CD8-positive, alpha-beta memory T cell (primary cell): ENCODE measurements around the gene FES. TPM values are rescaled to one million over a fixed set of nuclear protein-coding genes. Genes with fewer than 3 reads are reported as not detected.

Experiments used
- CTCF ChIA-PET: fragments of 350-600 bp; sonication (Branson Sonifier 250); formaldehyde crosslinking; loops from one replicate; lab custom pipeline; 2021; ENCODE audit warnings: antibody characterized with exemption; lab: Charles Lee
- POLR2A ChIA-PET: fragments of 350-600 bp; sonication (Branson Sonifier 250); formaldehyde crosslinking; loops from one replicate; lab custom pipeline; 2021; ENCODE audit warnings: antibody characterized with exemption; lab: Charles Lee
- DNase-seq, 5 donors: peaks; one replicate each; pipeline versions ENCODE4 v3.0.0 to v3.0.0-alpha.2; 2020 to 2022; ENCODE audit warnings: mixed read lengths in 1 of 5
- H3K27ac ChIP-seq: one replicate; pipeline ENCODE4 v1.7.0; 2013; ENCODE audit warnings: low read depth, mild to moderate bottlenecking, low read length, moderate library complexity
- H3K27me3 ChIP-seq: 2 replicates; pipeline ENCODE4 v1.7.0; 2013; ENCODE audit warnings: low read length, mild to moderate bottlenecking; ENCODE audit not compliant: insufficient read depth, poor library complexity, severe bottlenecking
- H3K36me3 ChIP-seq: 2 replicates; pipeline ENCODE4 v1.7.0; 2013; ENCODE audit warnings: mild to moderate bottlenecking, low read length, moderate library complexity; ENCODE audit not compliant: insufficient read depth
- H3K4me1 ChIP-seq: 2 replicates; pipeline ENCODE4 v1.7.0; 2013; ENCODE audit warnings: mild to moderate bottlenecking, low read length, moderate library complexity; ENCODE audit not compliant: insufficient read depth
- H3K4me3 ChIP-seq: 2 replicates; pipeline ENCODE4 v1.7.0; 2013; ENCODE audit warnings: mild to moderate bottlenecking, low read length
- H3K9me3 ChIP-seq: 2 replicates; pipeline ENCODE4 v1.7.0; 2013; ENCODE audit warnings: mild to moderate bottlenecking, low read length
- H3K27ac Mint-ChIP-seq, 8 donors: one replicate each; pipeline ENCODE4 v1.8.0; 2020 to 2021; ENCODE audit warnings: mixed read lengths in 8 of 8, mild to moderate bottlenecking in 6 of 8, inconsistent platforms in 3 of 8, moderate library complexity in 3 of 8
- H3K27me3 Mint-ChIP-seq, 2 donors: one replicate each; pipeline ENCODE4 v1.8.0; 2020 to 2021; ENCODE audit warnings: mixed read lengths in 2 of 2, mild to moderate bottlenecking in 1 of 2, moderate library complexity in 1 of 2
- H3K36me3 Mint-ChIP-seq, 3 donors: one replicate each; pipeline ENCODE4 v1.8.0; 2020 to 2021; ENCODE audit warnings: mixed read lengths in 3 of 3, inconsistent platforms in 1 of 3, mild to moderate bottlenecking in 1 of 3
- H3K4me1 Mint-ChIP-seq, 3 donors: one replicate each; pipeline ENCODE4 v1.8.0; 2020 to 2021; ENCODE audit warnings: mixed read lengths in 3 of 3, inconsistent platforms in 1 of 3, mild to moderate bottlenecking in 1 of 3
- H3K4me3 Mint-ChIP-seq, 7 donors: one replicate each; pipeline ENCODE4 v1.8.0; 2020 to 2021; ENCODE audit warnings: mixed read lengths in 7 of 7, mild to moderate bottlenecking in 6 of 7, moderate library complexity in 4 of 7, inconsistent platforms in 2 of 7
- H3K9me3 Mint-ChIP-seq, 5 donors: one replicate each; pipeline ENCODE4 v1.8.0; 2020 to 2022; ENCODE audit warnings: mixed read lengths in 5 of 5, mild to moderate bottlenecking in 3 of 5, moderate library complexity in 2 of 5, inconsistent platforms in 1 of 5
- polyA plus RNA-seq: library from polyadenylated mRNA; unstranded; fragments of 300-500 nt; fragmentation: Illumina TruSeq; gene quantifications from one replicate; pipeline ENCODE4 v1.2.3, GENCODE V29; 2021
- total RNA-seq, 2 experiments: library from RNA; stranded (reverse); gene quantifications; one replicate each; pipeline ENCODE4 v1.2.3, GENCODE V29; 2021

FES gene
- total and polyA plus RNA-seq, 3 experiments from 2014 or later, result 0.28 to 2.6 (median 2.5) TPM

DNA sequence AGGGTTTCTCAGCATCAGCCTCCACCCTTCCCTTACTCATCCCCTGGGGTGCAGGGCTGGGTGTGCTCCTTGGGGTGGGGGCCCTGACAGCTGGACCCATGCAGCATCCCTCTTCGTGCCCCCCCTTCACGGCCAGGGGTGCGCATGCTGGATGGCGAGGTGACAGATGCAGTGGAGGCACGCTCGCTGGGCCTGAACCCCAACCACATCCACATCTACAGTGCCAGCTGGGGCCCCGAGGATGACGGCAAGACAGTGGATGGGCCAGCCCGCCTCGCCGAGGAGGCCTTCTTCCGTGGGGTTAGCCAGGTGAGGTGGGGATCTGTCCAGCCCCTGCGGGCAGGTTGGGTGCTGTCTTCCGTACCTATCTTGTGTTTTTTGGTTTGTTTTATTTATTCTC is 6.3 kb upstream of the FES start:
- CTCF ChIA-PET, result no interaction called here
- peaks cover 16% of the 10 kb centered on the region for H3K36me3 ChIP-seq
- H3K27ac Mint-ChIP-seq, result peak overlapping the region in 1 of 8 donors; percentile 9

DNA sequence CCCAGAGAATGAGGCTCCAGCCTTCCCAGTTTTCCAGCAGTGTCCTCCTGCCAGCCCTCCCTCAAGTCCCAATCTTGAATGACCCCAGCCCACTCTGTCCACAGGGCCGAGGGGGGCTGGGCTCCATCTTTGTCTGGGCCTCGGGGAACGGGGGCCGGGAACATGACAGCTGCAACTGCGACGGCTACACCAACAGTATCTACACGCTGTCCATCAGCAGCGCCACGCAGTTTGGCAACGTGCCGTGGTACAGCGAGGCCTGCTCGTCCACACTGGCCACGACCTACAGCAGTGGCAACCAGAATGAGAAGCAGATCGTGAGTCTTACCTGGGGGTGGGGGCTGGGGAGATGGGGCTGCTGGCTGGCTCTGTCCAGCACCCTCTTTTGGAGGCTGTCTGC is 5.6 kb upstream of the FES start:
- Mint-ChIP-seq H3K27ac (peak overlapping the region in 1 of 8 donors; percentile 23), H3K36me3 (peaks cover 0 to 67% (median 4%) of the 10 kb centered on the region in 3 donors)
- CTCF ChIA-PET, result no interaction called here

More for the DNA sequence above, 6.3 kb upstream of the FES start:
- Mint-ChIP-seq H3K4me1 (peaks cover 5 to 13% (median 7%) of the 10 kb centered on the region in 3 donors), H3K27me3 (no peaks in the 10 kb centered on the region), H3K36me3 (peaks cover 0 to 67% (median 4%) of the 10 kb centered on the region in 3 donors), H3K9me3 (no peaks in the 10 kb centered on the region), H3K4me3 (no peak overlapping the region)
- POLR2A ChIA-PET, result no interaction called here
- H3K4me3 ChIP-seq, result no peak overlapping the region
- no peak overlapping the region for H3K27ac ChIP-seq
- DNase-seq, result no peak
- no peaks in the 10 kb centered on the region for H3K9me3 ChIP-seq
- H3K4me1 ChIP-seq, result peaks cover 10% of the 10 kb centered on the region
- no peaks in the 10 kb centered on the region for H3K27me3 ChIP-seq

DNA sequence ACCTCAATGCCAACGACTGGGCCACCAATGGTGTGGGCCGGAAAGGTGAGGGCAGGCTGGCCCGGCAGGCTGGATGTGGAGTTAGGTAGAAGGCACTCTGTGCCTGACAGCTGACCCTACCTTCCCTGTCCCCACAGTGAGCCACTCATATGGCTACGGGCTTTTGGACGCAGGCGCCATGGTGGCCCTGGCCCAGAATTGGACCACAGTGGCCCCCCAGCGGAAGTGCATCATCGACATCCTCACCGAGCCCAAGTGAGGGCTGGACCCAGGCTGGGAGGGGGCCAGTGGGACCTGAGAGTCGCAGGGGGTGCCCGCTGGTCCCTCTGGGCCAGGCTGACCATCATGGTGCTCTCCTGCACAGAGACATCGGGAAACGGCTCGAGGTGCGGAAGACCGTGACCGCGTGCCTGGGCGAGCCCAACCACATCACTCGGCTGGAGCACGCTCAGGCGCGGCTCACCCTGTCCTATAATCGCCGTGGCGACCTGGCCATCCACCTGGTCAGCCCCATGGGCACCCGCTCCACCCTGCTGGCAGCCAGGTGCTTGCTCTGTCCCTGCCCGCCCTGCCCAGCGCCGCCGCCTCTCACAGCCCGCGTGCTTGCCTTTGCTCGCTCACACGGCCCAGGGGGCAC is 4.5 kb upstream of the FES start:
- no peak for DNase-seq
- H3K4me3 Mint-ChIP-seq, result peak overlapping the region in 1 of 7 donors; percentile 83
- Histone ChIP-seq H3K4me3 (no peak overlapping the region), H3K27me3 (no peaks in the 10 kb centered on the region), H3K4me1 (no peaks in the 10 kb centered on the region), H3K9me3 (no peaks in the 10 kb centered on the region), H3K27ac (no peak overlapping the region), H3K36me3 (peaks cover 16% of the 10 kb centered on the region)
- no peak overlapping the region for H3K27ac Mint-ChIP-seq
- H3K4me1 Mint-ChIP-seq, result peaks cover 0 to 2% (median under 1%) of the 10 kb centered on the region in 3 donors
- H3K36me3 Mint-ChIP-seq, result peaks cover 0 to 65% (median 4%) of the 10 kb centered on the region in 3 donors
- H3K9me3 Mint-ChIP-seq, result no peaks in the 10 kb centered on the region
- POLR2A ChIA-PET, result no interaction called here
- CTCF ChIA-PET, result no interaction called here
- peaks cover 0 to under 1% of the 10 kb centered on the region in 2 donors for H3K27me3 Mint-ChIP-seq

More for the DNA sequence above, 5.6 kb upstream of the FES start:
- no peak for DNase-seq
- no peak overlapping the region for H3K27ac ChIP-seq
- Mint-ChIP-seq H3K9me3 (no peaks in the 10 kb centered on the region), H3K27me3 (no peaks in the 10 kb centered on the region), H3K4me3 (no peak overlapping the region), H3K4me1 (peaks cover 0 to 7% (median under 1%) of the 10 kb centered on the region in 3 donors)
- peaks cover 16% of the 10 kb centered on the region for H3K36me3 ChIP-seq
- H3K27me3 ChIP-seq, result no peaks in the 10 kb centered on the region
- no peaks in the 10 kb centered on the region for H3K9me3 ChIP-seq
- H3K4me1 ChIP-seq, result peaks cover 3% of the 10 kb centered on the region
- POLR2A ChIA-PET, result no interaction called here
- no peak overlapping the region for H3K4me3 ChIP-seq

DNA sequence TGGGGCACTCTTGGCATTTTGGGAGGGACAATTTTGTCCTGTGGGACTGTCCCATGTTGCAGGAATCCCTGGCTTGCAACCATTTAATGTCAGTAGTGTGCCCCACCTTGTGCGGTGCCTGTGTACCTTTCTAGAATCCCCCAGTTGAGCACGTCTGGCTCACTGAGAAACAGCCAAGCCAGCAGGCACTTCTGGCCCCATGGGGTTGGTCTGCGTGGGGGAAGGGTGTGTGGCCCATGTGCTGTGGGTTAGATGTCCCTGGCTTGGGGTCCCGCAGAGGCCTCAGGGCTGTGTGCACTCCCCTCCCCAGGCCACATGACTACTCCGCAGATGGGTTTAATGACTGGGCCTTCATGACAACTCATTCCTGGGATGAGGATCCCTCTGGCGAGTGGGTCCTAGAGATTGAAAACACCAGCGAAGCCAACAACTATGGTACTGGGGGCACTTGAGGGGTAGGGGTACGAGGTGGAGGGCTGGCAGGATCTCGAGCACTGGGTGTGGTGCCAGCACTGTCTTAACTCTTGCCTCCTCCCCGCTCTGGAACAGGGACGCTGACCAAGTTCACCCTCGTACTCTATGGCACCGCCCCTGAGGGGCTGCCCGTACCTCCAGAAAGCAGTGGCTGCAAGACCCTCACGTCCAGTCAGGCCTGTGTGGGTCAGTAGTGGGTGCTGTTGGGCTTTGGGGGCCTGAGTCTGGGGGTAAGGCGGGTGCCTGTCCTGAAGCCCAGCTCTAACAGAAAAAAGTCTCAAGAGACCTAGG is 3.7 kb upstream of the FES start:
- no peaks in the 10 kb centered on the region for H3K9me3 ChIP-seq

DNA sequence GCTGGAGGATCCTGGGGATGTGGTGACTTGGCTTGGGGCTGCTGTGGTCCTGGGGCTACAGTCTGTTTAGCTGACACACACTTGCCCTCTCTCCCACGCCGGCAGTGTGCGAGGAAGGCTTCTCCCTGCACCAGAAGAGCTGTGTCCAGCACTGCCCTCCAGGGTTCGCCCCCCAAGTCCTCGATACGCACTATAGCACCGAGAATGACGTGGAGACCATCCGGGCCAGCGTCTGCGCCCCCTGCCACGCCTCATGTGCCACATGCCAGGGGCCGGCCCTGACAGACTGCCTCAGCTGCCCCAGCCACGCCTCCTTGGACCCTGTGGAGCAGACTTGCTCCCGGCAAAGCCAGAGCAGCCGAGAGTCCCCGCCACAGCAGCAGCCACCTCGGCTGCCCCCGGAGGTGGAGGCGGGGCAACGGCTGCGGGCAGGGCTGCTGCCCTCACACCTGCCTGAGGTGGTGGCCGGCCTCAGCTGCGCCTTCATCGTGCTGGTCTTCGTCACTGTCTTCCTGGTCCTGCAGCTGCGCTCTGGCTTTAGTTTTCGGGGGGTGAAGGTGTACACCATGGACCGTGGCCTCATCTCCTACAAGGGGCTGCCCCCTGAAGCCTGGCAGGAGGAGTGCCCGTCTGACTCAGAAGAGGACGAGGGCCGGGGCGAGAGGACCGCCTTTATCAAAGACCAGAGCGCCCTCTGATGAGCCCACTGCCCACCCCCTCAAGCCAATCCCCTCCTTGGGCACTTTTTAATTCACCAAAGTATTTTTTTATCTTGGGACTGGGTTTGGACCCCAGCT is 2.9 kb upstream of the FES start:
- H3K9me3 ChIP-seq, result no peaks in the 10 kb centered on the region
- H3K36me3 ChIP-seq, result peaks cover 13% of the 10 kb centered on the region
- Mint-ChIP-seq H3K27me3 (peaks cover 9% of the 10 kb centered on the region in 2 donors), H3K36me3 (peaks cover 0 to 55% (median 4%) of the 10 kb centered on the region in 3 donors), H3K4me1 (peaks cover 3 to 12% (median 4%) of the 10 kb centered on the region in 3 donors), H3K4me3 (peak overlapping the region in 1 of 7 donors; percentile 56), H3K9me3 (no peaks in the 10 kb centered on the region), H3K27ac (peak overlapping the region in 1 of 8 donors; percentile 61)
- no peak overlapping the region for H3K4me3 ChIP-seq
- DNase-seq, result no peak
- POLR2A ChIA-PET, result no interaction called here
- H3K27me3 ChIP-seq, result no peaks in the 10 kb centered on the region
- peaks cover 4% of the 10 kb centered on the region for H3K4me1 ChIP-seq
- H3K27ac ChIP-seq, result no peak overlapping the region
- CTCF ChIA-PET, result interaction anchor here (1.5 kb wide), 1 partner anchor 233 kb away, joined by 3 read pairs; no protein-coding TSS in a partner anchor

More for the DNA sequence above, 3.7 kb upstream of the FES start:
- Histone ChIP-seq H3K4me3 (no peak overlapping the region), H3K27ac (no peak overlapping the region), H3K4me1 (no peaks in the 10 kb centered on the region), H3K36me3 (peaks cover 16% of the 10 kb centered on the region), H3K27me3 (no peaks in the 10 kb centered on the region)
- Mint-ChIP-seq H3K9me3 (no peaks in the 10 kb centered on the region), H3K27ac (peak overlapping the region in 1 of 8 donors; percentile 58), H3K27me3 (peaks cover 4% of the 10 kb centered on the region in 2 donors), H3K4me1 (peaks cover 0 to 7% (median 2%) of the 10 kb centered on the region in 3 donors), H3K4me3 (no peak overlapping the region), H3K36me3 (peaks cover 0 to 63% (median 4%) of the 10 kb centered on the region in 3 donors)
- ChIA-PET POLR2A (no interaction called here), CTCF (interaction anchor here (1.5 kb wide), 1 partner anchor 233 kb away, joined by 3 read pairs; no protein-coding TSS in a partner anchor)
- DNase-seq, result no peak

DNA sequence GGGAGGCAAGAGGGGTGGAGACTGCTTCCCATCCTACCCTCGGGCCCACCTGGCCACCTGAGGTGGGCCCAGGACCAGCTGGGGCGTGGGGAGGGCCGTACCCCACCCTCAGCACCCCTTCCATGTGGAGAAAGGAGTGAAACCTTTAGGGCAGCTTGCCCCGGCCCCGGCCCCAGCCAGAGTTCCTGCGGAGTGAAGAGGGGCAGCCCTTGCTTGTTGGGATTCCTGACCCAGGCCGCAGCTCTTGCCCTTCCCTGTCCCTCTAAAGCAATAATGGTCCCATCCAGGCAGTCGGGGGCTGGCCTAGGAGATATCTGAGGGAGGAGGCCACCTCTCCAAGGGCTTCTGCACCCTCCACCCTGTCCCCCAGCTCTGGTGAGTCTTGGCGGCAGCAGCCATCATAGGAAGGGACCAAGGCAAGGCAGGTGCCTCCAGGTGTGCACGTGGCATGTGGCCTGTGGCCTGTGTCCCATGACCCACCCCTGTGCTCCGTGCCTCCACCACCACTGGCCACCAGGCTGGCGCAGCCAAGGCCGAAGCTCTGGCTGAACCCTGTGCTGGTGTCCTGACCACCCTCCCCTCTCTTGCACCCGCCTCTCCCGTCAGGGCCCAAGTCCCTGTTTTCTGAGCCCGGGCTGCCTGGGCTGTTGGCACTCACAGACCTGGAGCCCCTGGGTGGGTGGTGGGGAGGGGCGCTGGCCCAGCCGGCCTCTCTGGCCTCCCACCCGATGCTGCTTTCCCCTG is 2.2 kb upstream of the FES start:
- Histone ChIP-seq H3K4me1 (peaks cover 4% of the 10 kb centered on the region), H3K36me3 (peaks cover 5% of the 10 kb centered on the region), H3K27ac (no peak overlapping the region), H3K4me3 (no peak overlapping the region), H3K9me3 (no peaks in the 10 kb centered on the region), H3K27me3 (no peaks in the 10 kb centered on the region)
- no peak for DNase-seq
- Mint-ChIP-seq H3K27me3 (peaks cover 9% of the 10 kb centered on the region in 2 donors), H3K36me3 (peaks cover 0 to 47% (median 4%) of the 10 kb centered on the region in 3 donors), H3K4me1 (peaks cover 4 to 12% (median 5%) of the 10 kb centered on the region in 3 donors), H3K9me3 (no peaks in the 10 kb centered on the region), H3K4me3 (no peak overlapping the region), H3K27ac (peak overlapping the region in 1 of 8 donors; percentile 50)
- POLR2A ChIA-PET, result interaction anchor here (0.6 kb wide), 1 partner anchor 456 kb away, joined by 3 read pairs; no protein-coding TSS in a partner anchor
- CTCF ChIA-PET, result interaction anchor here (1.5 kb wide), 1 partner anchor 234 kb away, joined by 3 read pairs; no protein-coding TSS in a partner anchor

DNA sequence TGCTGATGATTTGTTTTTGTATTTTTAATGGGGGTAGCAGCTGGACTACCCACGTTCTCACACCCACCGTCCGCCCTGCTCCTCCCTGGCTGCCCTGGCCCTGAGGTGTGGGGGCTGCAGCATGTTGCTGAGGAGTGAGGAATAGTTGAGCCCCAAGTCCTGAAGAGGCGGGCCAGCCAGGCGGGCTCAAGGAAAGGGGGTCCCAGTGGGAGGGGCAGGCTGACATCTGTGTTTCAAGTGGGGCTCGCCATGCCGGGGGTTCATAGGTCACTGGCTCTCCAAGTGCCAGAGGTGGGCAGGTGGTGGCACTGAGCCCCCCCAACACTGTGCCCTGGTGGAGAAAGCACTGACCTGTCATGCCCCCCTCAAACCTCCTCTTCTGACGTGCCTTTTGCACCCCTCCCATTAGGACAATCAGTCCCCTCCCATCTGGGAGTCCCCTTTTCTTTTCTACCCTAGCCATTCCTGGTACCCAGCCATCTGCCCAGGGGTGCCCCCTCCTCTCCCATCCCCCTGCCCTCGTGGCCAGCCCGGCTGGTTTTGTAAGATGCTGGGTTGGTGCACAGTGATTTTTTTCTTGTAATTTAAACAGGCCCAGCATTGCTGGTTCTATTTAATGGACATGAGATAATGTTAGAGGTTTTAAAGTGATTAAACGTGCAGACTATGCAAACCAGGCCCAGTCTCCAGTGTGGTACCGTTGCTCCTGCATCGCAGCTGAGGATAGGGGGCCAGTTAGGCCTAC is 1.4 kb upstream of the FES start:
- no peaks in the 10 kb centered on the region for H3K9me3 Mint-ChIP-seq
- H3K4me3 ChIP-seq, result no peak overlapping the region
- H3K4me3 Mint-ChIP-seq, result no peak overlapping the region
- H3K27me3 ChIP-seq, result no peaks in the 10 kb centered on the region
- CTCF ChIA-PET, result no interaction called here
- no peaks in the 10 kb centered on the region for H3K36me3 ChIP-seq
- peaks cover 0 to 39% (median 4%) of the 10 kb centered on the region in 3 donors for H3K36me3 Mint-ChIP-seq
- H3K9me3 ChIP-seq, result no peaks in the 10 kb centered on the region
- DNase-seq, result no peak
- peaks cover 9 to 15% of the 10 kb centered on the region in 2 donors for H3K27me3 Mint-ChIP-seq
- H3K27ac Mint-ChIP-seq, result peak overlapping the region in 1 of 8 donors; percentile 92
- POLR2A ChIA-PET, result no interaction called here
- no peak overlapping the region for H3K27ac ChIP-seq
- H3K4me1 Mint-ChIP-seq, result peaks cover 4 to 12% (median 5%) of the 10 kb centered on the region in 3 donors
- peaks cover 4% of the 10 kb centered on the region for H3K4me1 ChIP-seq
